HL-60 (cell line): ENCODE results near the gene ARMC10.
"Not testable (repeated sequence)": the region's sequence is repeated elsewhere in the genome, so short reads cannot be mapped to it uniquely, and the experiment has no call there.

Experiments
- POLR2AphosphoS5 ChIP-seq: IDR thresholded peaks from 2 replicates; pipeline ENCODE4 v1.6.1; 2012; ENCODE audit warnings: low read depth
- TF ChIP-seq, protein P1 (sequence below): IDR thresholded peaks from one replicate; pipeline ENCODE4 v1.5.1; 2011; ENCODE audit warnings: low read length, control low read depth, inconsistent platforms; ENCODE audit not compliant: insufficient read depth

DNA sequence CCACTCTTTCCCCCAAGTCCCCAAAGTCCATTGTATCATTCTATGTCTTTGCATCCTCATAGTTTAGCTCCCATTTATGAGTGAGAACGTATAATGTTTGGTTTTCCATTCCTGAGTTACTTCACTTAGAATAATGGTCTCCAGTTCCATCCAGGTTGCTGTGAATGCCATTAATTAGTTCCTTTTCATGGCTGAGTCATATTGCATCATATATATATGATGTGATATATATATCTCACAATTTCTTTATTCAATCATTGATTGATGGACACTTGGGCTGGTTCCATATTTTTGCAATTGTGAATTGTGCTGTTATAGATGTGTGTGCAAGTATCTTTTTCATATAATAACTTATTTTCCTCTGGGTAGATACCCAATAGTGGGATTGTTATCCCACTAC lies 18.9 kb upstream of the ARMC10 start:
- TF ChIP-seq, protein P1, sequence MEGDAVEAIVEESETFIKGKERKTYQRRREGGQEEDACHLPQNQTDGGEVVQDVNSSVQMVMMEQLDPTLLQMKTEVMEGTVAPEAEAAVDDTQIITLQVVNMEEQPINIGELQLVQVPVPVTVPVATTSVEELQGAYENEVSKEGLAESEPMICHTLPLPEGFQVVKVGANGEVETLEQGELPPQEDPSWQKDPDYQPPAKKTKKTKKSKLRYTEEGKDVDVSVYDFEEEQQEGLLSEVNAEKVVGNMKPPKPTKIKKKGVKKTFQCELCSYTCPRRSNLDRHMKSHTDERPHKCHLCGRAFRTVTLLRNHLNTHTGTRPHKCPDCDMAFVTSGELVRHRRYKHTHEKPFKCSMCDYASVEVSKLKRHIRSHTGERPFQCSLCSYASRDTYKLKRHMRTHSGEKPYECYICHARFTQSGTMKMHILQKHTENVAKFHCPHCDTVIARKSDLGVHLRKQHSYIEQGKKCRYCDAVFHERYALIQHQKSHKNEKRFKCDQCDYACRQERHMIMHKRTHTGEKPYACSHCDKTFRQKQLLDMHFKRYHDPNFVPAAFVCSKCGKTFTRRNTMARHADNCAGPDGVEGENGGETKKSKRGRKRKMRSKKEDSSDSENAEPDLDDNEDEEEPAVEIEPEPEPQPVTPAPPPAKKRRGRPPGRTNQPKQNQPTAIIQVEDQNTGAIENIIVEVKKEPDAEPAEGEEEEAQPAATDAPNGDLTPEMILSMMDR = not testable (repeated sequence)
- not testable (repeated sequence) for TF ChIP-seq POLR2AphosphoS5
